ENCODE results near the gene C12orf75.
A peak's percentile ranks its signal among the peaks of the same experiment; 100 is the strongest.

The C12orf75 gene

DNA sequence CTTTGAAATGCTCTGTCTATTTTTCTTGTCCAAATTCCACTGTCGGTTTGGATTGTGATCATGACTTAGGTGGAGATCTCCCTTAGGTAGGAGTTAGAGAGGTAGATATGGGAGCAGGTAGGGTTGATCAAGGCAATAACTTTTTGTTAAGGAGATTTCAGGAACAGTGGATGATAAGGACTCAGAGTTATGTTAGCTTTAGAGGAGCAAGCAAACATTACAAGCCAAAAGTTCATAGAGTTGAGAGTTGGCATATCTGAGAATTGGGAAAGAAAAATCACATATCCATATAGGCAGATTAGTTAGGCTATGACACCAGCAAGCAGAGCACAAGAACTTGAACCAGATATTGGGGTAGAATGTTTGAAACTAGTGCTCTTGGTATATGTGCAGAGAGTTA lies 43.1 kb upstream of the C12orf75 start:
- Histone ChIP-seq H3K79me1 (ENCODE audit: low read length) (no peaks in the 10 kb centered on the region), H3K9me3 (ENCODE audit: insufficient read depth, low read depth, low read length) (peaks cover 2% of the 10 kb centered on the region), H3K79me2 (ENCODE audit: control insufficient read depth, insufficient read depth, low read length, poor library complexity) (no peaks in the 10 kb centered on the region), H3K18ac (ENCODE audit: low read length) (no peak overlapping the region), H3K14ac (ENCODE audit: low read length) (no peak overlapping the region), H2AK5ac (ENCODE audit: low read length) (no peak overlapping the region), H3K27ac (ENCODE audit: low read depth, low read length) (no peak overlapping the region), H3K36me3 (ENCODE audit: control insufficient read depth in 1 of 2, insufficient read depth in 2 of 2, low read length in 2 of 2) (no peaks in the 10 kb centered on the region), H3K27me3 (ENCODE audit: insufficient read depth, low read length) (no peaks in the 10 kb centered on the region), H3K4me3 (ENCODE audit: low read depth, low read length) (no peak overlapping the region), H2BK12ac (ENCODE audit: low read length) (no peak overlapping the region), H3K4me2 (ENCODE audit: low read length) (no peak overlapping the region), H3K9ac (ENCODE audit: low read length) (no peak overlapping the region), H3K23ac (ENCODE audit: low read length) (no peak overlapping the region), H3K4me1 (ENCODE audit: control insufficient read depth in 1 of 2, insufficient read depth in 2 of 2, low read length in 2 of 2) (no peaks in the 10 kb centered on the region), H4K12ac (ENCODE audit: low read depth, low read length) (no peak overlapping the region), H4K8ac (ENCODE audit: low read depth, low read length) (no peak overlapping the region), H2BK120ac (ENCODE audit: insufficient read depth, low read length, poor library complexity) (no peak overlapping the region), H4K91ac (ENCODE audit: low read depth, low read length) (no peak overlapping the region), H2AFZ (ENCODE audit: insufficient read depth, low read length, poor library complexity) (no peak overlapping the region), H3K4ac (ENCODE audit: low read depth, low read length) (no peak overlapping the region), H2BK5ac (ENCODE audit: low read depth, low read length, poor library complexity) (no peak overlapping the region)
- no peak for DNase-seq
- no CpG with 5 or more reads among the region's 1 CpG for WGBS (ENCODE audit: extremely low coverage, insufficient coverage, insufficient read length)

DNA sequence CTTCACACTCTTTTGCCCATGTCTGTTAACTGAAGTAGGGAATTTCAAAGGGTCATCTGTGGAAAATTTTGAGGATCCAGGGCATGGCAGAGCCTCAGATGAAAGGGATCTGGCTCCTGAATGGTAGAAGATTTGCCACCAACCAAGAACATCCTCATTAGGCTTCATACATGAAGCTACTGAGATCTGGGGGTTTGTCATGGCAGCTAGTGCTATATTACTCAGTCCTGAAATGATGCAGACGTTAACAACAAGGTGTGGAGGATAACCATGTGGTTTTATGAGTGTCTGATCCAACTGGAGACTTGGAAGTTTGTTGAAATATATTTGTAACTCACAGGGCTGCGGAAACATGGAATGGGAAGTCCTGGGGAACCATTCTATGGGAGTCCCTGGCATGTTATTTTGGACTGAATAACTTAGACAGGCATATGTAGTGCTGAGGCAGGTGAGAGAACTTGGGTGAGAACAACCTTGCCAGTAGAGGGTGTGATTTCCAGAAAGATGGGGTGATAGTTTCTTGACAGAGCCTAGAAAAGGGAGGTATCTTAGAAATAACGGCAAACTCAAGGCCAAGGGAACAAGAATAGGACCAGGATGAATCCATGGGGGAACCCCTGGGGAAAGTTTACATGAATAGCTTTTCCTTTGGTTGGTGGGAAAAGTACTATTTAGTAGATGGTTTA lies 42.0 kb upstream of the C12orf75 start:
- no peak overlapping the region for H3K18ac ChIP-seq (ENCODE audit: low read length)
- H4K12ac ChIP-seq (ENCODE audit: low read depth, low read length): no peak overlapping the region
- H2AK5ac ChIP-seq (ENCODE audit: low read length): no peak overlapping the region
- H3K14ac ChIP-seq (ENCODE audit: low read length): no peak overlapping the region
- no peak overlapping the region for H3K4ac ChIP-seq (ENCODE audit: low read depth, low read length)
- no peaks in the 10 kb centered on the region for H3K36me3 ChIP-seq (ENCODE audit: control insufficient read depth in 1 of 2, insufficient read depth in 2 of 2, low read length in 2 of 2)
- DNase-seq: no peak
- peak overlapping the region; percentile 47 for H3K23ac ChIP-seq (ENCODE audit: low read length)
- peaks cover 2% of the 10 kb centered on the region for H3K9me3 ChIP-seq (ENCODE audit: insufficient read depth, low read depth, low read length)
- H2BK120ac ChIP-seq (ENCODE audit: insufficient read depth, low read length, poor library complexity): no peak overlapping the region
- no peaks in the 10 kb centered on the region for H3K79me1 ChIP-seq (ENCODE audit: low read length)
- no peak overlapping the region for H3K4me3 ChIP-seq (ENCODE audit: low read depth, low read length)
- H4K91ac ChIP-seq (ENCODE audit: low read depth, low read length): no peak overlapping the region
- H3K4me1 ChIP-seq (ENCODE audit: control insufficient read depth in 1 of 2, insufficient read depth in 2 of 2, low read length in 2 of 2): no peaks in the 10 kb centered on the region
- H3K79me2 ChIP-seq (ENCODE audit: control insufficient read depth, insufficient read depth, low read length, poor library complexity): no peaks in the 10 kb centered on the region
- H2AFZ ChIP-seq (ENCODE audit: insufficient read depth, low read length, poor library complexity): no peak overlapping the region
- H3K27me3 ChIP-seq (ENCODE audit: insufficient read depth, low read length): no peaks in the 10 kb centered on the region
- no peak overlapping the region for H3K4me2 ChIP-seq (ENCODE audit: low read length)
- peak overlapping the region; percentile 36 for H3K9ac ChIP-seq (ENCODE audit: low read length)
- H3K27ac ChIP-seq (ENCODE audit: low read depth, low read length): no peak overlapping the region
- H4K8ac ChIP-seq (ENCODE audit: low read depth, low read length): no peak overlapping the region
- H2BK12ac ChIP-seq (ENCODE audit: low read length): no peak overlapping the region
- WGBS (ENCODE audit: extremely low coverage, insufficient coverage, insufficient read length): no CpG with 5 or more reads among the region's 3 CpGs
- no peak overlapping the region for H2BK5ac ChIP-seq (ENCODE audit: low read depth, low read length, poor library complexity)

DNA sequence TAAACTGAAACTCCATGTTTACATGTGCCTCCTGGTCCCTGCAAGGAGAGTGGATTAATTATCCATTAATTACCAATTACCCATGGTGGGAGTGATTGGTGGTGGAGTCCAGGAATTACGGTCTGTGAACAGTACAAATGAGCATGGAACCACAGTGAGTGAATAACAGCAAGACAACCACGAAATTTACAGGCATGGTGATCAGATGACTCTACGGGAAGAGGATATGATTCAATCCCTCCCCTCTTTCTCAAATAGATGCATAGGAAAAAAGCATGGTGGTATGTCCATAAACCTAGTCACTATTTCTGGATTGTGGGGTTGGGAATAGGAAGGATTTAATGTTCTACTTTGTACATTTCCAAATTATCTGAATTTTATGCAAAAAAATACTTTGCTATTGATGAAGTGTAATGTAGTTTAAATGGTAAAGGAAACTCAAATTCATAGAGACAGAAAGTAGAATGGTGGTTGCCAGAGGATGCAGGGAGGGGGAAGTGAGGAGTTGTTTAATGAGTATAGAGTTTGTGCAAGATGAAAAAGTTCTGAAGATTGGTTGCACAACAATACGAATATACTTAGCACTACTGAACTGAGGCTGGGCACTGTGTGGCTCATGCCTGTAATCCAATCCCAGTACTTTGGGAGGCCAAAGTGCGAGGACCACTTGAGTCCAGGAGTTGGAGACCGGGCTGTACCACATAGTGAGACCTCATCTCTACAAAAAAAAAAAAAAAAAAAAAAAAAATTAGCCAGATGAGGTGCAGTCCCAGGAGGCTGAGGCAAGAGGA lies 41.2 kb upstream of the C12orf75 start:
- Histone ChIP-seq H3K14ac (ENCODE audit: low read length) (no peak overlapping the region), H3K36me3 (ENCODE audit: control insufficient read depth in 1 of 2, insufficient read depth in 2 of 2, low read length in 2 of 2) (no peaks in the 10 kb centered on the region), H2AFZ (ENCODE audit: insufficient read depth, low read length, poor library complexity) (no peak overlapping the region), H3K4me2 (ENCODE audit: low read length) (no peak overlapping the region), H3K9me3 (ENCODE audit: insufficient read depth, low read depth, low read length) (peaks cover 2% of the 10 kb centered on the region), H3K4ac (ENCODE audit: low read depth, low read length) (no peak overlapping the region), H2AK5ac (ENCODE audit: low read length) (no peak overlapping the region), H4K8ac (ENCODE audit: low read depth, low read length) (no peak overlapping the region), H2BK12ac (ENCODE audit: low read length) (no peak overlapping the region), H3K4me3 (ENCODE audit: low read depth, low read length) (no peak overlapping the region), H3K9ac (ENCODE audit: low read length) (no peak overlapping the region), H4K12ac (ENCODE audit: low read depth, low read length) (no peak overlapping the region), H2BK120ac (ENCODE audit: insufficient read depth, low read length, poor library complexity) (no peak overlapping the region), H3K79me2 (ENCODE audit: control insufficient read depth, insufficient read depth, low read length, poor library complexity) (no peaks in the 10 kb centered on the region), H2BK5ac (ENCODE audit: low read depth, low read length, poor library complexity) (no peak overlapping the region), H3K27ac (ENCODE audit: low read depth, low read length) (no peak overlapping the region), H3K79me1 (ENCODE audit: low read length) (no peaks in the 10 kb centered on the region), H3K4me1 (ENCODE audit: control insufficient read depth in 1 of 2, insufficient read depth in 2 of 2, low read length in 2 of 2) (no peaks in the 10 kb centered on the region), H4K91ac (ENCODE audit: low read depth, low read length) (no peak overlapping the region), H3K18ac (ENCODE audit: low read length) (no peak overlapping the region), H3K23ac (ENCODE audit: low read length) (no peak overlapping the region), H3K27me3 (ENCODE audit: insufficient read depth, low read length) (no peaks in the 10 kb centered on the region)
- WGBS (ENCODE audit: extremely low coverage, insufficient coverage, insufficient read length): no CpG with 5 or more reads among the region's 6 CpGs
- no peak for DNase-seq

DNA sequence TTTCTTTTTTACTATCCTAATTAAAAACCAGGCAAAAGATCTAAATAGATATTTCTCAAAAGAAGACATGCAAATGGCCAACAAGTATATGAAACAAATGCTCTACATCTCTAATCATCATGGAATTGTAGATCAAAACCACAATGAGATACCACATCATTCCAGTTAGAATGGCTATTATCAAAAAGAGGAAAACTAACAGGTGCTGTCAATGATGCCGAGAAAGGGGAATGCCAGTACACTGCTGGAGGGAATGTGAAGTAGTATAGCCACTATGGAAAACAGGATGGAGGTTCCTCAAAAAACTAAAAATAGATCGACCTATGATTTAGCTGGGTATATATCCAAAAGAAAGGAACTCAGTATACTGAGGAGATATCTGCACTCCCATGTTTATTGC lies 39.0 kb upstream of the C12orf75 start:
- no peak overlapping the region for H3K23ac ChIP-seq (ENCODE audit: low read length)
- H4K8ac ChIP-seq (ENCODE audit: low read depth, low read length): no peak overlapping the region
- no peaks in the 10 kb centered on the region for H3K27me3 ChIP-seq (ENCODE audit: insufficient read depth, low read length)
- no peak overlapping the region for H4K91ac ChIP-seq (ENCODE audit: low read depth, low read length)
- no peak overlapping the region for H3K4me3 ChIP-seq (ENCODE audit: low read depth, low read length)
- H2BK120ac ChIP-seq (ENCODE audit: insufficient read depth, low read length, poor library complexity): no peak overlapping the region
- H3K4me2 ChIP-seq (ENCODE audit: low read length): no peak overlapping the region
- H3K36me3 ChIP-seq (ENCODE audit: control insufficient read depth in 1 of 2, insufficient read depth in 2 of 2, low read length in 2 of 2): no peaks in the 10 kb centered on the region
- WGBS (ENCODE audit: extremely low coverage, insufficient coverage, insufficient read length): no CpG with 5 or more reads among the region's 2 CpGs
- no peak overlapping the region for H2AFZ ChIP-seq (ENCODE audit: insufficient read depth, low read length, poor library complexity)
- no peak overlapping the region for H2AK5ac ChIP-seq (ENCODE audit: low read length)
- H3K79me2 ChIP-seq (ENCODE audit: control insufficient read depth, insufficient read depth, low read length, poor library complexity): no peaks in the 10 kb centered on the region
- no peak overlapping the region for H3K14ac ChIP-seq (ENCODE audit: low read length)
- H3K4ac ChIP-seq (ENCODE audit: low read depth, low read length): no peak overlapping the region
- DNase-seq: no peak
- H3K9me3 ChIP-seq (ENCODE audit: insufficient read depth, low read depth, low read length): peaks cover 2% of the 10 kb centered on the region
- no peak overlapping the region for H2BK5ac ChIP-seq (ENCODE audit: low read depth, low read length, poor library complexity)
- H4K12ac ChIP-seq (ENCODE audit: low read depth, low read length): no peak overlapping the region
- H3K18ac ChIP-seq (ENCODE audit: low read length): no peak overlapping the region
- H3K9ac ChIP-seq (ENCODE audit: low read length): no peak overlapping the region
- H2BK12ac ChIP-seq (ENCODE audit: low read length): no peak overlapping the region
- no peaks in the 10 kb centered on the region for H3K79me1 ChIP-seq (ENCODE audit: low read length)
- H3K4me1 ChIP-seq (ENCODE audit: control insufficient read depth in 1 of 2, insufficient read depth in 2 of 2, low read length in 2 of 2): no peaks in the 10 kb centered on the region
- no peak overlapping the region for H3K27ac ChIP-seq (ENCODE audit: low read depth, low read length)
